Astrocyte (in vitro differentiated cells and primary cell): Measurements from ENCODE around the gene IRS1.

Source experiments
- EZH2 ChIP-seq: IDR thresholded peaks from 2 replicates; pipeline ENCODE4 v1.6.1; 2012; ENCODE audit warnings: mild to moderate bottlenecking, low read length, inconsistent platforms; ENCODE audit not compliant: insufficient read depth
- TF ChIP-seq, protein P1 (sequence below): IDR thresholded peaks from 2 replicates; pipeline ENCODE4 v1.5.1; 2011; ENCODE audit warnings: low read depth, mild to moderate bottlenecking, inconsistent platforms, low read length, moderate library complexity; ENCODE audit not compliant: insufficient read depth

DNA sequence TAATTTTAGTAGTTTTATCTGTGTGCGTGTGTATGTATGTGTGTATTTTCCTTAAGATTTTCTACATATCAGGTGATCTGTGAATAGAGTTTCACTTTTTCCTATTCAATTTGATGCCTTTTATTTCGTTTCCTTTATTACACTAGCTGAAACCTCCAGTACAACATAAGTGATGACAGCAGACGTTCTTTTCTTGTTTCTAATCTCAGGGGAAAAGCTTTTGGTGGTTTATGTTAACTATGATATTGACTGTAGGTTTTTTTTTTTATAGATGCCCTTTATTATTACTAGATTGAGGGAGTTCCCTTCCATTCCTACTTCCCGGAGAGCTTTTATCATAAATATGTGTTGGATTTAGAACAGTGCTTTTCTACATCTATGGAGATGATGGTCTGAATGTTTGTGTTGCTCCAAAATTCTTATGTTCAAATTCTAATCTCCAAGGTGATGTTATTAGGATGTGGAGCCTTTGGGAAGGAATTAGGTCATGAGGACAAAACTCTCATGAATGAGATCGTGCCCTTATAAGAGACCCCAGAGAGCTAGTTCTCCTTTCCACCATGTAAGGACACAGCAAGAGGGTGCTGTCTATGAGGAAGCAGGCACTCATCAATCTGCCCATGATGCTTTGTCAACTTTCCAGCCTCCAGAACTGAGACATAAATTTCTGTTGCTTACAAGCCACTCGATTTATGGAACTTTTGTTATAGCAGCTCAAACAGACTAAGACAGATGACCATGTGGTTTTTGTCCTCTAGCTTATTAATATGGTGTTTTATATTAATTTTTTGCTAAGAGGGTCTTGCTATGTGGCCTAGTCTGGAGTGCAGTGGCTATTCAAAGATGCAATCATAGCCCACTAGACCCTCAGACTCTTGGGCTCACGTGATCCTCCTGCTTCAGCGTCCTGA lies 30.4 kb upstream of the IRS1 start:
- TF ChIP-seq EZH2, result no peak
- TF ChIP-seq, protein P1, sequence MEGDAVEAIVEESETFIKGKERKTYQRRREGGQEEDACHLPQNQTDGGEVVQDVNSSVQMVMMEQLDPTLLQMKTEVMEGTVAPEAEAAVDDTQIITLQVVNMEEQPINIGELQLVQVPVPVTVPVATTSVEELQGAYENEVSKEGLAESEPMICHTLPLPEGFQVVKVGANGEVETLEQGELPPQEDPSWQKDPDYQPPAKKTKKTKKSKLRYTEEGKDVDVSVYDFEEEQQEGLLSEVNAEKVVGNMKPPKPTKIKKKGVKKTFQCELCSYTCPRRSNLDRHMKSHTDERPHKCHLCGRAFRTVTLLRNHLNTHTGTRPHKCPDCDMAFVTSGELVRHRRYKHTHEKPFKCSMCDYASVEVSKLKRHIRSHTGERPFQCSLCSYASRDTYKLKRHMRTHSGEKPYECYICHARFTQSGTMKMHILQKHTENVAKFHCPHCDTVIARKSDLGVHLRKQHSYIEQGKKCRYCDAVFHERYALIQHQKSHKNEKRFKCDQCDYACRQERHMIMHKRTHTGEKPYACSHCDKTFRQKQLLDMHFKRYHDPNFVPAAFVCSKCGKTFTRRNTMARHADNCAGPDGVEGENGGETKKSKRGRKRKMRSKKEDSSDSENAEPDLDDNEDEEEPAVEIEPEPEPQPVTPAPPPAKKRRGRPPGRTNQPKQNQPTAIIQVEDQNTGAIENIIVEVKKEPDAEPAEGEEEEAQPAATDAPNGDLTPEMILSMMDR, result no peak
